ENCODE measurements around the gene CD40.

DNA sequence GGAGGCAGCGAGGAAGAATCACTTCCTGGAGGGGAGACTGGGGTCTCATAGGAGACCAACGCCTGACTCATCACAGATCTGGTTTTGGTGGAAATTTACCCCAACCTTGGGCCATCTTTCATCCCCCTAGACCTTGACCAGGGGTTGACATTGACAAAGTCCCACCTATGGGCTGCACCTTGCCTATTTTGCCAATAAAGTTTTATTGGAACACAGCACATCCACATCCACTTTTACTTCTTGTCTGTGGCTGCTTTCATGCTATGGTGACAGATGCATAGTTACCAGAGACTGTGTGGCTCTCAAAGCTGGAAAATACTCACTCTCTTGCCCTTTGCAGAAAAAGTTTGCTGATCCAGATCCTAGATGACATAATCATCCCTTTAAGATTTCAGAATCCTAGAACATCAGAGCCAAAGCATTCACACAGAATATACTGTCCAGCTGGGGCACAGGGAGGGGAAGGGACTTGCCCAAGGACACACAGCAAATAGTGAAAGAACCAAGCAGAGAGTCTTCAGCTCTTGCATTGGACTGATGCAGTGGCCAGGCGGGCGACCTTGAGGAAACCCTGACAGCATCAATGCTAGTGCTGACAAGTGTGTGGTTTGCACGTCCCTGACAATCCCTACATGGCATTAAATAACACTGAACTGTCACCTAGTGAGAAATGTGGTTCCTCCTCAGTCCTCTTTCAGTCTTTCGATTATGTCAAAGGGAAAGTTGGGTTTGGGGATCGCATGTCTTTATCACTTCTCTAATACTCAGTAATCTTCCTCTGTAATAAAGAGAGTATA, 41.2 kb downstream of the CD40 start:
- TF ChIP-seq, protein P1, sequence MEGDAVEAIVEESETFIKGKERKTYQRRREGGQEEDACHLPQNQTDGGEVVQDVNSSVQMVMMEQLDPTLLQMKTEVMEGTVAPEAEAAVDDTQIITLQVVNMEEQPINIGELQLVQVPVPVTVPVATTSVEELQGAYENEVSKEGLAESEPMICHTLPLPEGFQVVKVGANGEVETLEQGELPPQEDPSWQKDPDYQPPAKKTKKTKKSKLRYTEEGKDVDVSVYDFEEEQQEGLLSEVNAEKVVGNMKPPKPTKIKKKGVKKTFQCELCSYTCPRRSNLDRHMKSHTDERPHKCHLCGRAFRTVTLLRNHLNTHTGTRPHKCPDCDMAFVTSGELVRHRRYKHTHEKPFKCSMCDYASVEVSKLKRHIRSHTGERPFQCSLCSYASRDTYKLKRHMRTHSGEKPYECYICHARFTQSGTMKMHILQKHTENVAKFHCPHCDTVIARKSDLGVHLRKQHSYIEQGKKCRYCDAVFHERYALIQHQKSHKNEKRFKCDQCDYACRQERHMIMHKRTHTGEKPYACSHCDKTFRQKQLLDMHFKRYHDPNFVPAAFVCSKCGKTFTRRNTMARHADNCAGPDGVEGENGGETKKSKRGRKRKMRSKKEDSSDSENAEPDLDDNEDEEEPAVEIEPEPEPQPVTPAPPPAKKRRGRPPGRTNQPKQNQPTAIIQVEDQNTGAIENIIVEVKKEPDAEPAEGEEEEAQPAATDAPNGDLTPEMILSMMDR (IDR thresholded peaks at IDR 0.05 in 4 of 5, conservative IDR thresholded peaks at IDR 0.05 in 1 of 5), result no peak
- no peak for TF ChIP-seq POLR2A (IDR thresholded peaks at IDR 0.05)

Measured in gastrocnemius medialis (tissue), 4 donors.